ENCODE results near the gene GRIP1.
A peak's percentile ranks its signal among the peaks of the same experiment; 100 is the strongest.

The GRIP1 gene

DNA sequence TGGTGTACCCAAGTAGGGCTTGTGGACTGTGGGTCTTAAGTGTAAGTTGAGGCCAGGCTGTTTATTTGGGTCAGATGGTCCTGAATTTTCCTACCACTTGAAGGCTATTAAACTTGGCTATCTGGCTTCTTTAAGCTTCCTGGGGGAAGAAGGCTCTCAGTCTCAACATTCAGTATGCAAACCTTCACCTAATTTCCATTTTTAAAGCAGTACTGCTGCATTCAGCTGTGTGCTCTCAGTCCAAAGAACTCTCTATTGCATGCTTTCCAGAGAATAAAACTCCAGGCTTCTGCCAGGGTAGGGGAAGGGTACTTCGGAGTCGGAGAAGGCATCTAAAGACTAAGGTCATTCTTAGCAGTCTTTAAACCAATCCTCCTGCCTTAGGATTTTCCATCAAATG, 252.2 kb downstream of the GRIP1 start:
- H3K4me3 ChIP-seq (replicated peaks in 1 of 2; ENCODE audit: low read depth in 2 of 2, low read length in 2 of 2), result no peak overlapping the region
- no peak for DNase-seq (ENCODE audit: low read depth in 2 of 2)
- TF ChIP-seq, protein P1, sequence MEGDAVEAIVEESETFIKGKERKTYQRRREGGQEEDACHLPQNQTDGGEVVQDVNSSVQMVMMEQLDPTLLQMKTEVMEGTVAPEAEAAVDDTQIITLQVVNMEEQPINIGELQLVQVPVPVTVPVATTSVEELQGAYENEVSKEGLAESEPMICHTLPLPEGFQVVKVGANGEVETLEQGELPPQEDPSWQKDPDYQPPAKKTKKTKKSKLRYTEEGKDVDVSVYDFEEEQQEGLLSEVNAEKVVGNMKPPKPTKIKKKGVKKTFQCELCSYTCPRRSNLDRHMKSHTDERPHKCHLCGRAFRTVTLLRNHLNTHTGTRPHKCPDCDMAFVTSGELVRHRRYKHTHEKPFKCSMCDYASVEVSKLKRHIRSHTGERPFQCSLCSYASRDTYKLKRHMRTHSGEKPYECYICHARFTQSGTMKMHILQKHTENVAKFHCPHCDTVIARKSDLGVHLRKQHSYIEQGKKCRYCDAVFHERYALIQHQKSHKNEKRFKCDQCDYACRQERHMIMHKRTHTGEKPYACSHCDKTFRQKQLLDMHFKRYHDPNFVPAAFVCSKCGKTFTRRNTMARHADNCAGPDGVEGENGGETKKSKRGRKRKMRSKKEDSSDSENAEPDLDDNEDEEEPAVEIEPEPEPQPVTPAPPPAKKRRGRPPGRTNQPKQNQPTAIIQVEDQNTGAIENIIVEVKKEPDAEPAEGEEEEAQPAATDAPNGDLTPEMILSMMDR (IDR thresholded peaks at IDR 0.05; ENCODE audit: low read depth, low read length), result no peak

GRCh38 chr12:66423266-66423665, 255.6 kb downstream of the GRIP1 start:
- H3K4me3 ChIP-seq (replicated peaks in 1 of 2; ENCODE audit: low read depth in 2 of 2, low read length in 2 of 2), result no peak overlapping the region
- TF ChIP-seq, protein P1 (IDR thresholded peaks at IDR 0.05; ENCODE audit: low read depth, low read length), result no peak
- no peak for DNase-seq (ENCODE audit: low read depth in 2 of 2)

GRCh38 chr12:66418908-66419307, 260.0 kb downstream of the GRIP1 start:
- no peak overlapping the region for H3K4me3 ChIP-seq (replicated peaks in 1 of 2; ENCODE audit: low read depth in 2 of 2, low read length in 2 of 2)
- TF ChIP-seq, protein P1 (IDR thresholded peaks at IDR 0.05; ENCODE audit: low read depth, low read length), result no peak
- no peak for DNase-seq (ENCODE audit: low read depth in 2 of 2)

GRCh38 chr12:66417217-66417616, 261.7 kb downstream of the GRIP1 start:
- H3K4me3 ChIP-seq (replicated peaks in 1 of 2; ENCODE audit: low read depth in 2 of 2, low read length in 2 of 2), result no peak overlapping the region
- TF ChIP-seq, protein P1 (IDR thresholded peaks at IDR 0.05; ENCODE audit: low read depth, low read length), result no peak
- no peak for DNase-seq (ENCODE audit: low read depth in 2 of 2)

GRCh38 chr12:66409195-66409871, 269.5 kb downstream of the GRIP1 start:
- H3K4me3 ChIP-seq (replicated peaks in 1 of 2; ENCODE audit: low read depth in 2 of 2, low read length in 2 of 2), result no peak overlapping the region
- TF ChIP-seq, protein P1 (IDR thresholded peaks at IDR 0.05; ENCODE audit: low read depth, low read length), result peak; percentile 67
- DNase-seq (ENCODE audit: low read depth in 2 of 2), result peak; percentile 80 to 89

DNA sequence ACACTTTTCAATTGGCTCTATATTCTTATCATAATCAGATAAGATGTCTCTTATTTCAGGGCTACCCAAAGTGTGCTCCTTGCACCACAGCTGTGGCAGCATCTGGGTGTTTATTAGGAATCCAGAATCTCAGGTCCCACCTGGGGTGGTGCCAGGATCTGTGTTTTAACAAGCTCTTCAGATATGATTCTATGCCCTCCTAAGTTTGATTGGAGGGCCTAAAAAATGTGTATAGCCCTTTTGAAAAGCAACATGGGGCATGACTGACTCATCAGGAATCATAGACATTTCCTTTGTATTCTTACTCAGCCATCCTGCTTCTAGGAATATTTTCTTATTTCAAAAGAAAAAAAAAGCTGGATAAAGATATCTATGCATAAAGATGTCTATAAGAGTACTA, 273.5 kb downstream of the GRIP1 start:
- H3K4me3 ChIP-seq (replicated peaks in 1 of 2; ENCODE audit: low read depth in 2 of 2, low read length in 2 of 2), result no peak overlapping the region
- DNase-seq (ENCODE audit: low read depth in 2 of 2), result peak; percentile 42 to 57
- TF ChIP-seq, protein P1 (IDR thresholded peaks at IDR 0.05; ENCODE audit: low read depth, low read length), result no peak

DNA sequence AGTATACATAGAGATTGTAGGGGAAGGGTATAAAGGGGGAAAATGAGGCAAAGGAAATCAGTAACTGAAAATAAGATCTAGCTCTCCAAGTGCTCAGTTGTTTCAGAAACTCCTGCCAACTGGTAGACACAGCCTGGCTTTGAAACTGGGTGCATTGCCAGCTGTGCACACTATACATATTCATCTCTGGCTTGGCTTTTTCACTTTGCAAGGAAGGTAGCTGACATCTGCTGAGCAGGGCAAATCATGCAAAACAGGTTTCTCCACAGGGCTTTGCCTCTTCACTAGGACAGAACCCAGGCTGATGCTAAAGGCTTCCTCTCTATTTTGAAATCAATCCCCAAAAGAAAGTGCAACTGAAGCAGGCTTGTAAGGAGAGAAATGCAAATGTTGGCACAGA, 275.1 kb downstream of the GRIP1 start:
- DNase-seq (ENCODE audit: low read depth in 2 of 2), result peak in 1 of 2 donors; percentile 21
- TF ChIP-seq, protein P1 (IDR thresholded peaks at IDR 0.05; ENCODE audit: low read depth, low read length), result no peak
- H3K4me3 ChIP-seq (replicated peaks in 1 of 2; ENCODE audit: low read depth in 2 of 2, low read length in 2 of 2), result no peak overlapping the region

All from cardiac fibroblast (primary cell).